Raji (cell line): ENCODE data around the gene OR1N1.

Experiments
- POLR2A ChIP-seq: IDR thresholded peaks from 2 replicates; pipeline ENCODE4 v1.6.1; 2011; ENCODE audit warnings: low read depth, low read length, control low read depth; ENCODE audit not compliant: insufficient read depth

OR1N1 gene

GRCh38 chr9:122479062-122479461 is 48.0 kb downstream of the OR1N1 start:
- no peak for TF ChIP-seq POLR2A

- TF ChIP-seq POLR2A: no peak
Observed at GRCh38 chr9:122477826-122478225, 49.3 kb downstream of the OR1N1 start, which contains the start of gene OR1J1. OR1J1 (minus strand) TSS chr9:122477926; CDS start chr9:122477926, 0 bp downstream.

GRCh38 chr9:122477346-122477745 is 49.7 kb downstream of the OR1N1 start:
- TF ChIP-seq POLR2A: no peak
